PC-3 (cell line): ENCODE measurements around the gene NKD2. TPM values are rescaled to one million over a fixed set of nuclear protein-coding genes. Genes with fewer than 3 reads are reported as not detected.

Source experiments
- ATAC-seq: fragments of 200-7000 bp; cut with Tn5 transposase; 2 replicates; pipeline ENCODE4 v1.9.1; 2020; ENCODE audit warnings: mild to moderate bottlenecking, moderate library complexity
- BruUV-seq: library from RNA; stranded (reverse); fragments of 400-500 nt; replicated peaks from 2 replicates; lab custom pipeline; 2021; lab: Mats Ljungman, UMichigan
- CTCF ChIA-PET: fragments of 300-600 bp; sonication (Branson Sonifier 250); formaldehyde crosslinking; loops from one replicate; lab custom pipeline; 2022; ENCODE audit warnings: antibody characterized with exemption; lab: Charles Lee
- POLR2A ChIA-PET: fragments of 300-600 bp; sonication (Branson Sonifier 250); formaldehyde crosslinking; loops from one replicate; lab custom pipeline; 2022; ENCODE audit warnings: antibody characterized with exemption; ENCODE audit not compliant: unreplicated experiment; lab: Charles Lee
- DNase-seq: peaks from one replicate; pipeline ENCODE4 v3.0.0-alpha.2; 2015
- H2AFZ ChIP-seq: fragments of 300-600 bp; sonication (generic); 2 replicates; pipeline ENCODE4 v1.6.0; 2016; ENCODE audit warnings: antibody characterized with exemption, low read length
- H3F3A ChIP-seq: fragments of 300-600 bp; sonication (generic); one replicate; pipeline ENCODE4 v1.6.0; 2017; ENCODE audit warnings: antibody characterized with exemption, low read length, control low read depth, mild to moderate bottlenecking; ENCODE audit not compliant: unreplicated experiment
- H3K27ac ChIP-seq: fragments of 300-600 bp; sonication (generic); 2 replicates; pipeline ENCODE4 v1.5.1; 2016; ENCODE audit warnings: mild to moderate bottlenecking, low read length
- H3K27me3 ChIP-seq: fragments of 300-600 bp; sonication (generic); 2 replicates; pipeline ENCODE4 v1.6.1; 2016; ENCODE audit warnings: low read length, mixed read lengths
- H3K36me3 ChIP-seq: fragments of 300-600 bp; sonication (generic); 2 replicates; pipeline ENCODE4 v1.6.1; 2016; ENCODE audit warnings: low read depth, mixed run types, low read length, mixed read lengths
- H3K4me1 ChIP-seq: fragments of 300-600 bp; sonication (generic); 2 replicates; pipeline ENCODE4 v1.5.1; 2016; ENCODE audit warnings: low read length; ENCODE audit not compliant: insufficient read depth
- H3K4me2 ChIP-seq: fragments of 300-600 bp; sonication (generic); 2 replicates; pipeline ENCODE4 v1.6.0; 2016; ENCODE audit warnings: low read length
- H3K4me3 ChIP-seq: fragments of 300-600 bp; sonication (generic); 2 replicates; pipeline ENCODE4 v1.5.1; 2016; ENCODE audit warnings: mild to moderate bottlenecking, low read length, mixed read lengths
- H3K79me2 ChIP-seq: fragments of 300-600 bp; sonication (generic); 2 replicates; pipeline ENCODE4 v1.6.1; 2017; ENCODE audit warnings: low read length, mixed read lengths
- H3K9ac ChIP-seq: fragments of 300-600 bp; sonication (generic); 2 replicates; pipeline ENCODE4 v1.6.0; 2016; ENCODE audit warnings: mild to moderate bottlenecking, low read length
- H3K9me2 ChIP-seq: fragments of 300-600 bp; sonication (generic); replicated peaks from 2 replicates; pipeline ENCODE4 v1.6.1; 2016; ENCODE audit warnings: mixed run types, low read length, mixed read lengths
- H3K9me3 ChIP-seq: fragments of 300-600 bp; sonication (generic); 2 replicates; pipeline ENCODE4 v1.6.1; 2016; ENCODE audit warnings: low read length, mixed read lengths
- H4K20me1 ChIP-seq: fragments of 300-600 bp; sonication (generic); 2 replicates; pipeline ENCODE4 v1.6.1; 2016; ENCODE audit warnings: low read length, mixed read lengths
- EZH2 ChIP-seq: fragments of 300-600 bp; sonication (generic); IDR thresholded peaks from one replicate; pipeline ENCODE4 v1.6.1; 2017; ENCODE audit warnings: antibody characterized with exemption, mild to moderate bottlenecking, low read length; ENCODE audit not compliant: unreplicated experiment
- EZH2phosphoT487 ChIP-seq: fragments of 300-600 bp; sonication (generic); IDR thresholded peaks from 2 replicates; pipeline ENCODE4 v1.6.1; 2018; ENCODE audit warnings: mild to moderate bottlenecking, antibody characterized with exemption, low read length, borderline replicate concordance
- intact Hi-C: fragments of 100-400 bp; cut with micrococcal nuclease; formaldehyde crosslinking; loops from 2 replicates; pipeline ENCODE4 v1.9.0; 2023
- total RNA-seq: library from RNA; depleted of rRNA; stranded (reverse); fragments of >200 nt; gene quantifications from 2 replicates; pipeline ENCODE4 v1.2.3, GENCODE V29; 2014
- TF ChIP-seq, protein P1 (sequence below): fragments of 300-600 bp; sonication (generic); conservative IDR thresholded peaks from 2 replicates; pipeline ENCODE4 v1.5.1; 2017; ENCODE audit warnings: antibody characterized with exemption, low read depth, mild to moderate bottlenecking, low read length

The NKD2 gene
- total RNA-seq, 1 experiment from 2014 or later, result 1.6 TPM

DNA sequence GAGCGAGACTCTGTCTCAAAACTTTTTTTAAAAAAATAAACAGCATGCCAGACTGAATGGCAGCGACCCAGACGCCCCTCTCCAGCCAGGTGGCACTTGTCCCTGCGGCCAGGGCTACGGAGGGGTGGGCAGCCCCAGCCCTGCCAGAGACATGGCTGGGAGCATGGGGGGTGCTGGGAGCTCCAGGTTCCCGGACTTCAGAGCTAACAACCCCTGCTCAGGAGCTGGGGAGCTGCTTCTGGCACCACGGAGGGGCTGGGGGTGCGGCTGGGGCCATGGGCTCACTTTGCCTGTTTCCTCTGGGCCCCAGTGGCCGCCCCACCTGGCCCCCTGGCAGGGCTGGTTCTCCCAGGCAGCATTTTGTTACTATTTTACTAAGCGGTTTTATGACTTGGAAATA is 53.3 kb downstream of the NKD2 start:
- DNase-seq (no peak), ATAC-seq (no peak)
- no TSS peak for BruUV-seq
- Histone ChIP-seq H3K4me2 (no peak overlapping the region), H3K9ac (no peak overlapping the region), H3K27ac (no peak overlapping the region), H2AFZ (no peak overlapping the region), H4K20me1 (no peaks in the 10 kb centered on the region), H3K4me3 (no peak overlapping the region), H3K79me2 (no peaks in the 10 kb centered on the region), H3K4me1 (no peaks in the 10 kb centered on the region), H3K36me3 (peaks cover 7% of the 10 kb centered on the region; the same call in 1 of the 2 replicates), H3K9me3 (no peaks in the 10 kb centered on the region), H3F3A (no peaks in the 10 kb centered on the region), H3K9me2 (no peaks in the 10 kb centered on the region), H3K27me3 (no peaks in the 10 kb centered on the region)
- ChIA-PET POLR2A (no interaction called here), CTCF (no interaction called here)
- TF ChIP-seq, protein P1, sequence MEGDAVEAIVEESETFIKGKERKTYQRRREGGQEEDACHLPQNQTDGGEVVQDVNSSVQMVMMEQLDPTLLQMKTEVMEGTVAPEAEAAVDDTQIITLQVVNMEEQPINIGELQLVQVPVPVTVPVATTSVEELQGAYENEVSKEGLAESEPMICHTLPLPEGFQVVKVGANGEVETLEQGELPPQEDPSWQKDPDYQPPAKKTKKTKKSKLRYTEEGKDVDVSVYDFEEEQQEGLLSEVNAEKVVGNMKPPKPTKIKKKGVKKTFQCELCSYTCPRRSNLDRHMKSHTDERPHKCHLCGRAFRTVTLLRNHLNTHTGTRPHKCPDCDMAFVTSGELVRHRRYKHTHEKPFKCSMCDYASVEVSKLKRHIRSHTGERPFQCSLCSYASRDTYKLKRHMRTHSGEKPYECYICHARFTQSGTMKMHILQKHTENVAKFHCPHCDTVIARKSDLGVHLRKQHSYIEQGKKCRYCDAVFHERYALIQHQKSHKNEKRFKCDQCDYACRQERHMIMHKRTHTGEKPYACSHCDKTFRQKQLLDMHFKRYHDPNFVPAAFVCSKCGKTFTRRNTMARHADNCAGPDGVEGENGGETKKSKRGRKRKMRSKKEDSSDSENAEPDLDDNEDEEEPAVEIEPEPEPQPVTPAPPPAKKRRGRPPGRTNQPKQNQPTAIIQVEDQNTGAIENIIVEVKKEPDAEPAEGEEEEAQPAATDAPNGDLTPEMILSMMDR, result no peak
- TF ChIP-seq EZH2phosphoT487, result no peak
- TF ChIP-seq EZH2, result no peak
- intact Hi-C loops, result no loop called here

DNA sequence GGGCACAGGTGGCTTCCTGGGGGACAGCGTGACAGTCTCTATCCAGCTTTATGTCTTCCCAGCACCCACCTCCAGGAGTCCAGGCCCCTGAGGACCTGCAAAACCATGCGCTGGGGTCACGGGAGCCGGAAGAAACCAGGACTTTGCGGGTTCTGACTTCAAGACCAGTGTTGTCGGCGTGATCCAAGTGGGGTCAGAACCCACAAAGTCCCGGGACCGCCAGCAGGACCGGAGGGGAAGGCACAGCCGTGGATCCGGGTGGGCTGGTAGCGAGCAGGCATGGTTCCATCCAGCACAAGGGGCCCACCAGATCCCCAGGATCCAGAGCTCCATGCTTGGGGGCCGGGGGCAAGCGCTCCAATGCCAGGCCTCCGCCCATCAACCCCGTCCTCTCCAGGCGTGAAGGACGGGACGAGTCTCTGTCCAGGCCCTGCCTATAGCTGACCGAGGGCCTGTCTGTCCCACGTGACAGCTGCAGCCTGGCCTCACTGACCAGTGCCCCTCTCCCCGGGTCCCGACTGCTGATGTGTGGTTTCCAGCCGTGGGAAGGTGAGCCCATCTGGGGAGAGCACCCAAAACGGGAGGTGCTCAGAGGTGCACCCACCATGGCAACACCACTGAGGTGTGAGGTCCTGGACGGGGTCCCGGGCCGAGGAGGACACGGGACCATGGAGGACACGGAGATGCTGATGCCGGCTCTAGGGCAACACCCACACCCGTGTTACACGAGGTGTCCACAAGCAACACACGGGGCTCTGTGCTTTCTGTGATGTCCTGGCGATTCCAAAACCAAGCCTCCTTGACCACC is 54.4 kb downstream of the NKD2 start:
- BruUV-seq, result no TSS peak
- DNase-seq (no peak), ATAC-seq (no peak)
- TF ChIP-seq EZH2phosphoT487 (no peak), EZH2 (no peak)
- TF ChIP-seq, protein P1, result no peak
- no peak overlapping the region for H3K4me3 ChIP-seq
- H3K27me3 ChIP-seq, result no peaks in the 10 kb centered on the region
- H3K9me2 ChIP-seq, result no peaks in the 10 kb centered on the region
- no peak overlapping the region for H3K9ac ChIP-seq
- no peaks in the 10 kb centered on the region for H4K20me1 ChIP-seq
- no peak overlapping the region for H3K27ac ChIP-seq
- H3K4me1 ChIP-seq, result no peaks in the 10 kb centered on the region
- H3F3A ChIP-seq, result no peaks in the 10 kb centered on the region
- no peak overlapping the region for H3K4me2 ChIP-seq
- peaks cover 3% of the 10 kb centered on the region; the same call in 1 of the 2 replicates for H3K36me3 ChIP-seq
- intact Hi-C loops, result no loop called here
- H3K79me2 ChIP-seq, result no peaks in the 10 kb centered on the region
- no peaks in the 10 kb centered on the region for H3K9me3 ChIP-seq
- ChIA-PET POLR2A (no interaction called here), CTCF (no interaction called here)
- H2AFZ ChIP-seq, result no peak overlapping the region
